Ovary (tissue), 9 donors: Measurements from ENCODE around the gene PIK3C2G. TPM values are rescaled to one million over a fixed set of nuclear protein-coding genes. Genes with fewer than 3 reads are reported as not detected.

Experiments used
- DNase-seq, 5 donors: peaks; one replicate each; pipeline ENCODE4 v3.0.0-alpha.2; 2019 to 2020
- H3K27ac ChIP-seq, 2 donors: fragments of 200-600 bp; one replicate each; pipeline versions ENCODE4 v1.5.1 to v1.8.0; 2019 to 2022
- H3K27me3 ChIP-seq: fragments of 200-600 bp; one replicate; pipeline ENCODE4 v1.8.0; 2022
- H3K36me3 ChIP-seq: fragments of 200-600 bp; sonication (generic); one replicate; pipeline ENCODE4 v1.5.1; 2019
- H3K4me1 ChIP-seq: one replicate; pipeline ENCODE4 v1.8.1; 2013; ENCODE audit warnings: mild to moderate bottlenecking, moderate library complexity; ENCODE audit not compliant: insufficient read depth
- H3K4me3 ChIP-seq: fragments of 200-600 bp; sonication (generic); one replicate; pipeline ENCODE4 v1.5.1; 2017
- H3K9me3 ChIP-seq, 2 donors: fragments of 200-600 bp in 1 of 2; sonication (generic) in 1 of 2; one replicate each; pipeline versions ENCODE4 v1.5.1 to v1.8.1; 2013 to 2019; ENCODE audit warnings: mild to moderate bottlenecking in 1 of 2, moderate library complexity in 1 of 2
- EP300 ChIP-seq: sonication (generic); formaldehyde crosslinking; IDR thresholded peaks from one replicate; pipeline ENCODE4 v1.6.1; 2017; ENCODE audit warnings: antibody characterized with exemption
- POLR2A ChIP-seq: fragments of 450-650 bp; IDR thresholded peaks from one replicate; pipeline ENCODE4 v1.6.1; 2017; ENCODE audit warnings: antibody characterized with exemption, mild to moderate bottlenecking, moderate library complexity
- WGBS, 3 donors: extraction: QIAGEN DNeasy Blood & Tissue Kit in 1 of 3; methylation state at CpG; one replicate each; pipeline versions ENCODE4 v1.1.5 to v1.1.7; 2013 to 2017; 5-methylcytosine and 5-hydroxymethylcytosine counted together
- intact Hi-C, 4 donors: fragments of 100-400 bp; cut with DNase I; formaldehyde crosslinking; loops; one replicate each; pipeline versions ENCODE4 v1.11.0 to v1.15.1; 2022 to 2023
- polyA plus RNA-seq, 2 donors: library from polyadenylated mRNA; stranded (reverse); fragments of 200-250 nt in 1 of 2; fragments of 350-450 nt in 1 of 2; fragmentation: Illumina TruSeq in 1 of 2; extraction: RNeasy Lipid Tissue Mini Kit (QIAGEN cat#74804) in 1 of 2; gene quantifications; one replicate each; pipeline ENCODE4 v1.2.3, GENCODE V29; 2013 to 2014
- total RNA-seq, 7 donors: library from RNA; depleted of rRNA in 2 of 7; stranded (reverse); fragments of >200 nt in 2 of 7; fragmentation: NEBNext Ultra II Directional in 3 of 7; extraction: Animal tissue kit (Norgen Biotek cat#: 25700) in 3 of 7; gene quantifications; one replicate each; pipeline versions ENCODE4 v1.1.0 to v1.2.4, GENCODE V29; 2016 to 2023
- TF ChIP-seq, protein P1 (sequence below), 3 donors: fragments of 450-650 bp in 2 of 3; fragments of 200-600 bp in 1 of 3; IDR thresholded peaks; one replicate each; pipeline versions ENCODE4 v1.5.1 to v1.8.0; 2016 to 2022; ENCODE audit warnings: antibody characterized with exemption in 3 of 3, mild to moderate bottlenecking in 1 of 3
- donor health status: DM: no; HTN: no; CAD: no; lungs with moderate emphysema.
- donor health status: DM: no; HTN: no; CAD: no.
- donor health status: Bipolar disorder and iron deficiency.
- donor health status: DM: yes; HTN: yes; CAD: no.
- donor health status: DM: no; HTN: no; CAD: no.
- donor health status: DM: yes; HTN: yes; CAD: no.

The PIK3C2G gene
- total and polyA plus RNA-seq, 9 donors = 0.02 to 1.6 (median 0.07) TPM; not detected in 4

DNA sequence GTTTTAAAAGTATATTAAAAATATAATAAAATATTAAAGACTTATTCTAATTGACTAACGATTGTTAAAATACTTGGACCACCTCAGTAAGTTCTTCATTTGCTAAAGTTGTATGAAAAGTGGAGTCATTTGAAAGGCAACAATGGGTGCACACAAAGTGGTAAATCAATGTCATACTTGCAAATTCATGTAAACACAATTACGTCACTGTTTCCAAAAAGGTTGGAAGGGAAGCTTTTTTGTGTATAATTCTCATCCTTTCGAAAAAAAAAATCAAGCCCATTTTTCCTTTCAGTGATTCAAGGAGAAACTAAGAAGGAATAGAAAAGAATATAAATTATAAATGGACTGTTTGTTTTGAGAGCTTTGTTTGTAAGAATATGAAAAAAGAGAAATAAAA, 166.2 kb downstream of the PIK3C2G start:
- 82 to 92% (median 84%) methylated on average over 3 of the region's 3 CpGs for WGBS, 3 donors
- Histone ChIP-seq H3K4me3 (no peak overlapping the region), H3K27ac (no peak overlapping the region), H3K36me3 (no peaks in the 10 kb centered on the region), H3K27me3 (no peaks in the 10 kb centered on the region), H3K9me3 (no peaks in the 10 kb centered on the region), H3K4me1 (peaks cover 2% of the 10 kb centered on the region)
- no peak for DNase-seq
- intact Hi-C loops = no loop called here
- TF ChIP-seq EP300 (no peak), POLR2A (no peak)
- TF ChIP-seq, protein P1, sequence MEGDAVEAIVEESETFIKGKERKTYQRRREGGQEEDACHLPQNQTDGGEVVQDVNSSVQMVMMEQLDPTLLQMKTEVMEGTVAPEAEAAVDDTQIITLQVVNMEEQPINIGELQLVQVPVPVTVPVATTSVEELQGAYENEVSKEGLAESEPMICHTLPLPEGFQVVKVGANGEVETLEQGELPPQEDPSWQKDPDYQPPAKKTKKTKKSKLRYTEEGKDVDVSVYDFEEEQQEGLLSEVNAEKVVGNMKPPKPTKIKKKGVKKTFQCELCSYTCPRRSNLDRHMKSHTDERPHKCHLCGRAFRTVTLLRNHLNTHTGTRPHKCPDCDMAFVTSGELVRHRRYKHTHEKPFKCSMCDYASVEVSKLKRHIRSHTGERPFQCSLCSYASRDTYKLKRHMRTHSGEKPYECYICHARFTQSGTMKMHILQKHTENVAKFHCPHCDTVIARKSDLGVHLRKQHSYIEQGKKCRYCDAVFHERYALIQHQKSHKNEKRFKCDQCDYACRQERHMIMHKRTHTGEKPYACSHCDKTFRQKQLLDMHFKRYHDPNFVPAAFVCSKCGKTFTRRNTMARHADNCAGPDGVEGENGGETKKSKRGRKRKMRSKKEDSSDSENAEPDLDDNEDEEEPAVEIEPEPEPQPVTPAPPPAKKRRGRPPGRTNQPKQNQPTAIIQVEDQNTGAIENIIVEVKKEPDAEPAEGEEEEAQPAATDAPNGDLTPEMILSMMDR (IDR thresholded peaks at IDR 0.05) = no peak

DNA sequence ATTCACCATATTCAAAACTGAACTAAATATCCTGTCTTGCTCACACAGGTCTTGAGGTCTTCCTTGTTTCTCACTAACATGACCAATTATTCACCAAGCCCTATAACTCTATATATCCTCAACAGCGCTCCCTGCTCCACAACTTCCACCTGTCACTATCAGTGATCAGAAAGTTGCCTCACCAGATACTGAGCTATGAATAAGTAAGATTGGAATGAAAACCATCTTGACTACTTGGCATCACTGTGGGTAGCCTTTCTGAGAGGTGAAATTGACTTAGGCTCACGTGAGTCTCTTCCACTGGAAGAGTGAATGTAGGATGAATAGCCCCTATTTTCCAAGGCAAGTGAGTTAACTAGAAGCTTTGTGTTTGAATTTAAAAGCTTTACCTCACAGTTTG, 167.1 kb downstream of the PIK3C2G start:
- 92 to 100% (median 96%) methylated on average over 2 of the region's 2 CpGs for WGBS, 3 donors
- Histone ChIP-seq H3K4me1 (peaks cover 2% of the 10 kb centered on the region), H3K36me3 (no peaks in the 10 kb centered on the region), H3K4me3 (no peak overlapping the region), H3K27me3 (no peaks in the 10 kb centered on the region), H3K9me3 (no peaks in the 10 kb centered on the region), H3K27ac (no peak overlapping the region)
- DNase-seq = no peak
- intact Hi-C loops = no loop called here
- TF ChIP-seq, protein P1 (IDR thresholded peaks at IDR 0.05) = no peak
- no peak for TF ChIP-seq POLR2A
- TF ChIP-seq EP300 = no peak

DNA sequence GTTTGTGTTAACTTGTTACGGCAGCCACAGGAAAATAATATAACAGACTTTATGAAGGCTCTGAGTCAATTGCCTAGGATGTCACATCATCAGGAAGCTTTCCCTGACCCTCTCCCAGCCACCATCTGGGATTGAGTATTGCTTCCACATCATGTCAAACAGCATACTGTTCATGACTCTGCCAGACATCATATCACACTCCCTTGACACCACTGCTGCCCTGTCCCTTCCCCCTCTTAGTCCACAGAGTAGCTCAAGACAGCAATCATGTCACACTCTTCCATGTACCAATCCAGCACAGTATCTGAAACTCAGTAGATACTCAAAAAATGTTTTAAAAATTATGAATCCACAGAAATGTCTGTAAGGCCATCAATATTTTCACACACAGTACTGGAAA, 168.0 kb downstream of the PIK3C2G start:
- WGBS, 3 donors = 78 to 90% (median 89%) methylated on average over 1 of the region's 1 CpG
- Histone ChIP-seq H3K9me3 (no peaks in the 10 kb centered on the region), H3K27ac (no peak overlapping the region), H3K4me1 (peaks cover 2% of the 10 kb centered on the region), H3K4me3 (no peak overlapping the region), H3K27me3 (no peaks in the 10 kb centered on the region), H3K36me3 (no peaks in the 10 kb centered on the region)
- intact Hi-C loops = no loop called here
- TF ChIP-seq EP300 (no peak), POLR2A (no peak)
- TF ChIP-seq, protein P1 (IDR thresholded peaks at IDR 0.05) = no peak
- no peak for DNase-seq

DNA sequence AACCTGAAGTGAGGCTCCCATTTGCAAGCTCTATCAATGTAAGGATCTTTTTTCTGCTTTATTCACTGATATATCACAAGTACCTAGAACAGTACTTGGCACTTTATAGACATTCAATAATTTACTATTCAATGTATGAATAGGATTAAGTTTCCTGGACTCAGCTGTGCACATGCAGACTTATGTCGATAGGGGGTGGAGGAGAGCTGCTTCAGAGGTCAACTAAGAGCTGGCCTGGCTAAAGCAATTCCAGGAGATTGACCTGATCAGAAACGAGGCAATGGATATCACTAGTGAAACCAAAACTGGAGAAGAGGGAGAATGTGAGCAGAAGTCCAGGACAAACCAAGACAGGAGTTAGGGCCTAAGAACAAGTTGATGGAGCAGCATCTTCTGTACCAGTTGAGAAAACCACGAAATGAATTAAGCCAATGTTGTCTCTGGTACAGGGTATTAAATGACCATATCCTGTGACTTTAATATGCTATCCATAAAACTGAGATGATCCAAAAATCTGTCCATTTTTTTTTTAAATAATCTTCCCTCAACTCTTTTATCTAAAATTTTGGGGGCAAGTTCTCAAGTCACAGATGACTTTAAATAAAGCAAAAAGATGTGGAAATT, 169.2 kb downstream of the PIK3C2G start:
- WGBS, 3 donors = 43 to 48% (median 45%) methylated on average over 3 of the region's 3 CpGs
- Histone ChIP-seq H3K4me1 (peaks cover 2% of the 10 kb centered on the region), H3K27ac (no peak overlapping the region), H3K9me3 (no peaks in the 10 kb centered on the region), H3K27me3 (no peaks in the 10 kb centered on the region), H3K36me3 (no peaks in the 10 kb centered on the region), H3K4me3 (no peak overlapping the region)
- DNase-seq = peak in 4 of 5 donors; percentile 11 to 23 (median 20)
- no peak for TF ChIP-seq POLR2A
- TF ChIP-seq, protein P1 (IDR thresholded peaks at IDR 0.05) = no peak
- TF ChIP-seq EP300 = no peak
- intact Hi-C loops = no loop called here
